Measurements from ENCODE around the gene PAX5.

Gene PAX5

DNA sequence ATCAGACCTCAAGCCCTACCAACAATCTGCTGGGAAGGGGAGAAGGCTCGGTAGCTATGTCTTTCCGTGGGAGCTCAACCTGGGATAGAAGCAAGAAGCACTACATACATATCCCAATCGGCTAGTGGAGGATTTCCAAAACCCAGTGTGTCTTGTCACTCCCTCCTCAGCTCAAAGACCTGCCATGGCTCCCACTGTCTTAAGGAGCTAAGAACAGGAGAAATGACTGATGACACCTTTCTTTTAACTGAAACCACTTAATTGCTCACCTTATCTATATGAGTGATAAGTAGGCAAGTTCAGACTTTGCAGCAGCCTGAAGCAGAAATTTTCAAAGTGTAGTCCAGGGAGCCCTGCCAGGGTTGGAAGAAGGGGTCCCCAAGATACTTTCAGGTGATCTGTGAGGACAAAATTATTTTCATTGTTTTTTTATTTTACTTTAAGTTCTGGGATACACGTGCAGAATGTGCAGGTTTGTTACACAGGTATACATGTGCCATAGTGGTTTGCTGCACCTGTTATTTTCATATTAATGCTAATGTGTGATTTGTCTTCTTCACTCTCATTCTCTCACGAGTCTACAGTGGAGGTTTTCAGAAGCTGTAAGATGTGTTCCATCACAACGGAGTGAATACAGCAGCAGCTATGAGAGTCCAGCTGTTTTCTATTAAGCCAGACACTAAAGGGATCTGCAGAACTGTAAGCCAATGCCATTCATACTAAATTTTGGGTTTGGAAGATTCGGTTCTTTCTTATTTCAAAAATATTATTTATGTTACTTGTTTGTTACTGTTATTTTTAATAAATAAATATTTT lies 41.4 kb downstream of the PAX5 start:
- TF ChIP-seq ZFX (IDR thresholded peaks at IDR 0.05; ENCODE audit: borderline replicate concordance): no peak
- TF ChIP-seq, protein P1, sequence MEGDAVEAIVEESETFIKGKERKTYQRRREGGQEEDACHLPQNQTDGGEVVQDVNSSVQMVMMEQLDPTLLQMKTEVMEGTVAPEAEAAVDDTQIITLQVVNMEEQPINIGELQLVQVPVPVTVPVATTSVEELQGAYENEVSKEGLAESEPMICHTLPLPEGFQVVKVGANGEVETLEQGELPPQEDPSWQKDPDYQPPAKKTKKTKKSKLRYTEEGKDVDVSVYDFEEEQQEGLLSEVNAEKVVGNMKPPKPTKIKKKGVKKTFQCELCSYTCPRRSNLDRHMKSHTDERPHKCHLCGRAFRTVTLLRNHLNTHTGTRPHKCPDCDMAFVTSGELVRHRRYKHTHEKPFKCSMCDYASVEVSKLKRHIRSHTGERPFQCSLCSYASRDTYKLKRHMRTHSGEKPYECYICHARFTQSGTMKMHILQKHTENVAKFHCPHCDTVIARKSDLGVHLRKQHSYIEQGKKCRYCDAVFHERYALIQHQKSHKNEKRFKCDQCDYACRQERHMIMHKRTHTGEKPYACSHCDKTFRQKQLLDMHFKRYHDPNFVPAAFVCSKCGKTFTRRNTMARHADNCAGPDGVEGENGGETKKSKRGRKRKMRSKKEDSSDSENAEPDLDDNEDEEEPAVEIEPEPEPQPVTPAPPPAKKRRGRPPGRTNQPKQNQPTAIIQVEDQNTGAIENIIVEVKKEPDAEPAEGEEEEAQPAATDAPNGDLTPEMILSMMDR (IDR thresholded peaks at IDR 0.05): no peak
- H3K27ac ChIP-seq: no peak overlapping the region

DNA sequence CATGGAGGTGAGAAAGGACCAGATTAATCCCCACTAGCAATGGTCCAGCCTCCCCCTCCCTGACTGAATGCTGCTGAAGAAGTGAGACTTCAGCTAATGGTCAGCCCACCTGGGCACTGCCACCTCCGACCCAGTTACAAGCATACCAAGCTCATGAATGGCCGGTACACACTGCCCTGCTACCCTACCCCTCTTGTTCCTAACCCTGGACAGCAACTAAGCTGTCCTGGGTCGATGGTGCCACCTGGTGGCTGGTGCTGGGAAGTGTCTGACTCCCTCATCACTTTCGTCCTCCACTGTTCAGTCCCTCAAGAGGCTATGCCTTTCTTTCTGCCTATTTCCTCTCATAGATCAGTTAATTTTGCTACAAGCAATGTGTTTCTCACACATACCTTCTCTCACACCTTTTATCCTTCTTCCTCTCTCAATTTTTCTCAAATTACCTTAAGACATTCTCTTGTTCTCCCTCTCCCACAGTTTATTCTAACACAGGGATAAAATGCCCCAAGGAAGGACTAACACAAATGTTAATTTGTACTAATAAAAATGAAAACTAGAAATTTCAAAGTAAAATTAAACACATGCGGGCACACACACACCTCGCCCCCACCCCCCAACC lies 42.4 kb downstream of the PAX5 start:
- H3K27ac ChIP-seq: no peak overlapping the region
- TF ChIP-seq ZFX (IDR thresholded peaks at IDR 0.05; ENCODE audit: borderline replicate concordance): no peak
- TF ChIP-seq, protein P1 (IDR thresholded peaks at IDR 0.05): peak; percentile 76

DNA sequence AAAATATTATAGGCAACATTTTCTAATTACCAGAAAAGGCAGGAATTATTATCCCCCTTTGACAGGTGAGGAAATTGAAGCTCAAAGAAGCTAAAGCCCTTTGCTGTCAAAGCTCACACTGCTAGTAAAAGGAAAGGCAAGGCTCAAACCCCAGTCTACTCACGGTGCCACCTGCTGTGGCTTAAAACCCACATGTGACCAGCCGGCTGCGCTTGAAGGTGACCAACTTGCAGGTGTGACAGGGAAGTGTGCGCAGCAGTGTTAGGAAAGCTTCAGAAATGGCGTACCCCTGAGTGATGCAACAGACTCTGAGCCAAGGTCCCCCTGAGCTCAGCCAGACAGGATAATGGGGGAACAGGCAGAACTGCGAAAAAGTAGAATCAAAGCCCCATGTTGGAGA lies 45.2 kb downstream of the PAX5 start:
- no peak overlapping the region for H3K27ac ChIP-seq
- no peak for TF ChIP-seq ZFX (IDR thresholded peaks at IDR 0.05; ENCODE audit: borderline replicate concordance)
- TF ChIP-seq, protein P1 (IDR thresholded peaks at IDR 0.05): no peak

DNA sequence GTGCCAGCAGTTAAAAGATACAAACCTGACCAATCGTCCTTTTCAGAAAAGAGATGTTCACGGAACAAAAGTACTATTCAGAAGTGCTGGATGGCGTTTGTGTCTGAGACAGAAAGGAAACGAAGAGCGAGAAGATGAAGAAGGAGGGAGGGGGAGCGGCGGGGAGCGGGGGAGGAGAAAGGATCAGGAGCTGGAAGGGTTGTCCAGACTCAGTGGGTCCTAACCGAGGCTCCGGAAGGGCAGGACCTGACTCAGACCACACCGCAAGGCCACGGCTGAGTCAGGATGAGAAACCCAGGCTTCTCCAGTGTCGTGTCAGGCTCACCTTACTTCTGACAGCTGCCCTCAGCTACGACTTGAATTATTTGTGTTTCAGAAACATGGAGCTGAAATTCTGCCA lies 46.2 kb downstream of the PAX5 start:
- TF ChIP-seq ZFX (IDR thresholded peaks at IDR 0.05; ENCODE audit: borderline replicate concordance): no peak
- TF ChIP-seq, protein P1 (IDR thresholded peaks at IDR 0.05): no peak
- no peak overlapping the region for H3K27ac ChIP-seq

DNA sequence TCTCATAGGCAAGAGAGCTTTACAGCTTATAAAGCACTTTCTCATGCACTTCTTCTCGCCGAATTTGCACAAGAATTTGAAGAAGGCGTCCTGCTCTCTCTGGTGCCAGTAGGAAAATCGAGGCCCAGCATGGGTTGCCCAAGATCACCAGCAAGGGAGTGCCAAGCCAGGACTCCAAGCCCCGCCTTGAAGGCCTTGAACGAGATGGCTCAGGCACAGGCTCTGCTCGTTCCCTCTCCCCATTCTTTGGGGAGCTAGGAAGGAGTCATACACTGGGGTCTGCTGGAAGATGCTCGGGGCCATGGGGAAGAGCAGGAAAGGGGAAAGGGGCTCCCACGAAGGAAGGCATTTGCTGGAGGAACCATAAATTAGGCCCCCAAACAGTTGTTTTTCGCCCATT lies 46.7 kb downstream of the PAX5 start:
- no peak overlapping the region for H3K27ac ChIP-seq
- TF ChIP-seq, protein P1 (IDR thresholded peaks at IDR 0.05): no peak
- TF ChIP-seq ZFX (IDR thresholded peaks at IDR 0.05; ENCODE audit: borderline replicate concordance): no peak

DNA sequence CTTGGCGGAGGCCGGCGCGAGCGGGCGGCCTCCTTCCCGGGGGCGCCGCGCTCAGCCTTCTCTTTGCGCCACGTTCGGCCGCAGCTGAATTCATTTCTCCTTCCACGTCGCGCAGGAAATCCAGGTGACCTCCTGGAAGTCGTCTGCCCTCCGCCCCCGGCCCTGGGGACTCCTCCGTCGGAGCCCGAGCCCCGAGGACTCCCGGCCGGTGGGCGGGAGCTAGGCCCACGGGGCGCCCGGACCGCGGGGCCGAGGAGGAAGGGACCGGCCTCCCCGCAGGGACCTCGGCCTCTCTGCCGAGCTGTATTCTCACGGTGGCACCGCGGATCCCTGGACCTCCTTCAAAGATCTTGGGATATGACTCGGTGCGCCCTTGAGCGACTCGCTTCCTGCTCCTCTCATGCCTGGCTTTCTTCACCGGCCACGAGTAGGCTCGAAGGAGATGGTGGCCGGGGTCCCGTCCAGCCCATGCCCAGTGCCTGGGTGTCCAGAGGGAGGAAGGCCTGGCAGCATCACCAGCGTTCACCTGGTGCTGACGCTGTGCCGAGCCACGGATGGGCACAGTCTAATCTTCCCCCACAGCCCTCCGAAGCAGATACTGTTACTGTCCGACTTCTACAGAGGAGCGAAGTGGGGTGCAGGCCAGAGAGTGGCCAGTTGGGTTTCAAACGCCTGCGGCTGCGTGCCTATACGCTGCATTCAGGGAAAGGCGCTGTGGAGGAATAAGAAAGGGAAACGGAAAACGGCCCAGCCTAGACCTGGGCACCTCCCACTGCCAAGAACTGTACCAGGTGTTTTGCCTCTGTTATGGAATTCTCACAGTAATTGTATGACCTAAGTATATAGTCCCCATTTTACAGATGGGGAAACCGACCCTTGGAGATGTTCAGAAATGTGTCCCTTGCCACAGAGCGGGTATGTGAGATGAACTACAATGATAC lies 47.3 kb downstream of the PAX5 start:
- TF ChIP-seq, protein P1 (IDR thresholded peaks at IDR 0.05): no peak
- no peak for TF ChIP-seq ZFX (IDR thresholded peaks at IDR 0.05; ENCODE audit: borderline replicate concordance)
- H3K27ac ChIP-seq: no peak overlapping the region
